Activated CD4-positive, alpha-beta T cell treated with anti-CD3 and anti-CD28 coated beads for 36 hours (primary cell): Measurements from ENCODE around the gene SLAMF6. TPM values are rescaled to one million over a fixed set of nuclear protein-coding genes. Genes with fewer than 3 reads are reported as not detected.
"Not testable (repeated sequence)": the region's sequence is repeated elsewhere in the genome, so short reads cannot be mapped to it uniquely, and the experiment has no call there.

Source experiments
- ATAC-seq: fragments of 200-7000 bp; cut with Tn5 transposase; one replicate; pipeline ENCODE4 v1.10.0; 2021; ENCODE audit warnings: mild to moderate bottlenecking, moderate library complexity
- CTCF ChIA-PET: fragments of 350-600 bp; sonication (Branson Sonifier 250); formaldehyde crosslinking; loops from one replicate; lab custom pipeline; 2021; ENCODE audit warnings: antibody characterized with exemption; lab: Charles Lee
- POLR2A ChIA-PET: fragments of 350-600 bp; sonication (Branson Sonifier 250); formaldehyde crosslinking; loops from one replicate; lab custom pipeline; 2021; ENCODE audit warnings: antibody characterized with exemption, inconsistent platforms; lab: Charles Lee
- DNase-seq: peaks from one replicate; pipeline ENCODE4 v3.0.0-alpha.2; 2020
- H3K27ac Mint-ChIP-seq: one replicate; pipeline ENCODE4 v1.8.0; 2021; ENCODE audit warnings: mixed read lengths
- H3K27me3 Mint-ChIP-seq: one replicate; pipeline ENCODE4 v1.8.0; 2021; ENCODE audit warnings: mixed read lengths
- H3K36me3 Mint-ChIP-seq: one replicate; pipeline ENCODE4 v1.8.0; 2021; ENCODE audit warnings: low read depth, mixed read lengths
- H3K4me1 Mint-ChIP-seq: one replicate; pipeline ENCODE4 v1.8.0; 2021; ENCODE audit warnings: mixed read lengths
- H3K4me3 Mint-ChIP-seq: one replicate; pipeline ENCODE4 v1.8.0; 2021; ENCODE audit warnings: mild to moderate bottlenecking, moderate library complexity, mixed read lengths
- H3K9me3 Mint-ChIP-seq: one replicate; pipeline ENCODE4 v1.8.0; 2021; ENCODE audit warnings: low read depth, mixed read lengths
- intact Hi-C, 2 experiments: fragments of 100-400 bp; cut with DNase I in 1 of 2; cut with micrococcal nuclease in 1 of 2; formaldehyde crosslinking; loops; one replicate each; pipeline versions ENCODE4 v1.14.2 to v1.15.1; 2022 to 2024; cut with DNase I, micrococcal nuclease
- total RNA-seq, 2 experiments: library from RNA; stranded (reverse); gene quantifications; one replicate each; pipeline ENCODE4 v1.2.3, GENCODE V29; 2021

SLAMF6 gene
- total RNA-seq, 2 experiments from 2014 or later: 45.9 to 55.0 TPM

GRCh38 chr1:160519642-160520435 is 3.2 kb downstream of the SLAMF6 start:
- ATAC-seq (peak; percentile 70), DNase-seq (peak; percentile 54)
- POLR2A ChIA-PET: interaction anchor here (0.6 to 1.0 kb wide), 3 partner anchors 46 to 65 kb away, joined by 3 to 5 read pairs (median 3); no protein-coding TSS in a partner anchor
- peak overlapping the region; percentile 98 for H3K27ac Mint-ChIP-seq
- no peaks in the 10 kb centered on the region for H3K27me3 Mint-ChIP-seq
- CTCF ChIA-PET: interaction anchor here (0.9 to 1.6 kb wide), 8 partner anchors 10 to 87 kb away, joined by 3 to 5 read pairs (median 3); no protein-coding TSS in a partner anchor
- H3K9me3 Mint-ChIP-seq: peaks cover 12% of the 10 kb centered on the region
- peak overlapping the region; percentile 97 for H3K4me3 Mint-ChIP-seq
- intact Hi-C loops: loop anchor here (1.0 to 5.0 kb wide), 12 partner anchors 21 to 277 kb away; partner anchors contain the start of genes CD84 (in 1 of the 2), DCAF8 (in 1 of the 2) and LY9 (in 1 of the 2)
- H3K36me3 Mint-ChIP-seq: peaks cover 64% of the 10 kb centered on the region
- peaks cover 83% of the 10 kb centered on the region for H3K4me1 Mint-ChIP-seq

GRCh38 chr1:160517519-160517918 is 5.5 kb downstream of the SLAMF6 start:
- Mint-ChIP-seq H3K9me3 (peaks cover 20% of the 10 kb centered on the region), H3K27ac (peak overlapping the region; percentile 49), H3K4me1 (peaks cover 95% of the 10 kb centered on the region), H3K36me3 (peaks cover 71% of the 10 kb centered on the region), H3K4me3 (peak overlapping the region; percentile 59)
- intact Hi-C loops, ATAC-seq, DNase-seq, POLR2A ChIA-PET, H3K27me3 Mint-ChIP-seq: not testable (repeated sequence)
- CTCF ChIA-PET: interaction anchor here (1.5 kb wide), 1 partner anchor 11 kb away, joined by 3 read pairs; no protein-coding TSS in a partner anchor

GRCh38 chr1:160515908-160516307 is 7.1 kb downstream of the SLAMF6 start:
- POLR2A ChIA-PET, intact Hi-C loops, ATAC-seq, DNase-seq, H3K27me3 Mint-ChIP-seq: not testable (repeated sequence)
- Mint-ChIP-seq H3K27ac (peak overlapping the region; percentile 79), H3K4me1 (peaks cover 91% of the 10 kb centered on the region), H3K9me3 (peaks cover 23% of the 10 kb centered on the region), H3K36me3 (peaks cover 70% of the 10 kb centered on the region), H3K4me3 (peak overlapping the region; percentile 59)
- CTCF ChIA-PET: interaction anchor here (1.5 to 2.8 kb wide), 3 partner anchors 11 to 91 kb away, joined by 4 to 7 read pairs (median 4); no protein-coding TSS in a partner anchor

GRCh38 chr1:160504651-160505050 is 18.4 kb downstream of the SLAMF6 start:
- Mint-ChIP-seq H3K27ac (no peak overlapping the region), H3K36me3 (peaks cover 72% of the 10 kb centered on the region), H3K4me1 (peaks cover 47% of the 10 kb centered on the region), H3K27me3 (no peaks in the 10 kb centered on the region), H3K9me3 (peaks cover 35% of the 10 kb centered on the region), H3K4me3 (no peak overlapping the region)
- ATAC-seq: no peak
- intact Hi-C loops: no loop called here
- no peak for DNase-seq
- POLR2A ChIA-PET: no interaction called here
- CTCF ChIA-PET: interaction anchor here (1.8 kb wide), 1 partner anchor 10 kb away, joined by 7 read pairs; no protein-coding TSS in a partner anchor

- no peak for ATAC-seq
- ChIA-PET CTCF (interaction anchor here (0.6 to 0.9 kb wide), 2 partner anchors 11 to 74 kb away, joined by 3 read pairs; no protein-coding TSS in a partner anchor), POLR2A (no interaction called here)
- peaks cover 56% of the 10 kb centered on the region for H3K4me1 Mint-ChIP-seq
- H3K9me3 Mint-ChIP-seq: peaks cover 38% of the 10 kb centered on the region
- DNase-seq: no peak
- H3K27me3 Mint-ChIP-seq: no peaks in the 10 kb centered on the region
- H3K27ac Mint-ChIP-seq: no peak overlapping the region
- no peak overlapping the region for H3K4me3 Mint-ChIP-seq
- intact Hi-C loops: no loop called here
- H3K36me3 Mint-ChIP-seq: peaks cover 73% of the 10 kb centered on the region
Observed at GRCh38 chr1:160503087-160503486, 20.0 kb downstream of the SLAMF6 start.

- Mint-ChIP-seq H3K27ac (no peak overlapping the region), H3K4me1 (peaks cover 67% of the 10 kb centered on the region)
- CTCF ChIA-PET: interaction anchor here (1.4 kb wide), 1 partner anchor 11 kb away, joined by 5 read pairs; no protein-coding TSS in a partner anchor
Observed at GRCh38 chr1:160500321-160500990, 22.6 kb downstream of the SLAMF6 start.

GRCh38 chr1:160499631-160500030 is 23.4 kb downstream of the SLAMF6 start:
- DNase-seq (no peak), ATAC-seq (no peak)
- Mint-ChIP-seq H3K4me1 (peaks cover 67% of the 10 kb centered on the region), H3K4me3 (no peak overlapping the region), H3K9me3 (peaks cover 16% of the 10 kb centered on the region), H3K27me3 (no peaks in the 10 kb centered on the region), H3K36me3 (peaks cover 49% of the 10 kb centered on the region), H3K27ac (peak overlapping the region; percentile 45)
- intact Hi-C loops: loop anchor here in 1 of 2 experiments (5.0 kb wide), 1 partner anchor 108 kb away; no protein-coding TSS in a partner anchor
- ChIA-PET POLR2A (no interaction called here), CTCF (interaction anchor here (1.4 kb wide), 1 partner anchor 12 kb away, joined by 5 read pairs; no protein-coding TSS in a partner anchor)

More at GRCh38 chr1:160500321-160500990, 22.6 kb downstream of the SLAMF6 start:
- POLR2A ChIA-PET: interaction anchor here (0.5 to 0.6 kb wide), 2 partner anchors 34 to 44 kb away, joined by 3 to 10 read pairs; no protein-coding TSS in a partner anchor
- Mint-ChIP-seq H3K36me3 (peaks cover 53% of the 10 kb centered on the region), H3K4me3 (no peak overlapping the region), H3K27me3 (no peaks in the 10 kb centered on the region), H3K9me3 (peaks cover 16% of the 10 kb centered on the region)
- DNase-seq (no peak), ATAC-seq (no peak)
- intact Hi-C loops: no loop called here

- CTCF ChIA-PET: interaction anchor here (0.8 to 1.1 kb wide), 3 partner anchors 10 to 45 kb away, joined by 3 to 4 read pairs (median 3); no protein-coding TSS in a partner anchor
- H3K4me3 Mint-ChIP-seq, H3K27ac Mint-ChIP-seq, DNase-seq, ATAC-seq, H3K27me3 Mint-ChIP-seq: not testable (repeated sequence)
- Mint-ChIP-seq H3K36me3 (peaks cover 42% of the 10 kb centered on the region), H3K9me3 (peaks cover 16% of the 10 kb centered on the region), H3K4me1 (peaks cover 61% of the 10 kb centered on the region)
- POLR2A ChIA-PET: interaction anchor here (0.6 kb wide), 1 partner anchor 57 kb away, joined by 3 read pairs; no protein-coding TSS in a partner anchor
- intact Hi-C loops: loop anchor here in 1 of 2 experiments (5.0 kb wide), 1 partner anchor 109 kb away; no protein-coding TSS in a partner anchor
Observed at GRCh38 chr1:160498301-160499065, 24.6 kb downstream of the SLAMF6 start.

- Mint-ChIP-seq H3K27me3 (no peaks in the 10 kb centered on the region), H3K36me3 (peaks cover 24% of the 10 kb centered on the region), H3K27ac (peak overlapping the region; percentile 27), H3K4me3 (no peak overlapping the region), H3K4me1 (peaks cover 43% of the 10 kb centered on the region), H3K9me3 (peaks cover 16% of the 10 kb centered on the region)
- ChIA-PET CTCF (interaction anchor here (0.6 to 1.2 kb wide), 4 partner anchors 11 to 296 kb away, joined by 3 to 4 read pairs (median 3); no protein-coding TSS in a partner anchor), POLR2A (no interaction called here)
- DNase-seq: peak; percentile 18
- peak; percentile 71 for ATAC-seq
- intact Hi-C loops: loop anchor here in 1 of 2 experiments (5.0 kb wide), 1 partner anchor 111 kb away; no protein-coding TSS in a partner anchor
Observed at GRCh38 chr1:160496334-160496733, 26.7 kb downstream of the SLAMF6 start.

- POLR2A ChIA-PET: no interaction called here
- Mint-ChIP-seq H3K27ac (no peak overlapping the region), H3K4me3 (no peak overlapping the region), H3K27me3 (no peaks in the 10 kb centered on the region), H3K9me3 (peaks cover 14% of the 10 kb centered on the region), H3K4me1 (peaks cover 45% of the 10 kb centered on the region), H3K36me3 (peaks cover 32% of the 10 kb centered on the region)
- CTCF ChIA-PET: no interaction called here
- no peak for ATAC-seq
- no peak for DNase-seq
- intact Hi-C loops: loop anchor here in 1 of 2 experiments (5.0 kb wide), 1 partner anchor 113 kb away; no protein-coding TSS in a partner anchor
Observed at GRCh38 chr1:160494620-160495019, 28.4 kb downstream of the SLAMF6 start.
